HT1080 (cell line): Measurements from ENCODE around the gene PTPRE. TPM values are rescaled to one million over a fixed set of nuclear protein-coding genes. Genes with fewer than 3 reads are reported as not detected.

ENCODE experiments used
- DNase-seq: peaks from one replicate; pipeline ENCODE4 v3.0.0-alpha.2; 2015; ENCODE audit warnings: low read depth
- total RNA-seq: library from RNA; depleted of rRNA; stranded (reverse); fragments of >200 nt; shearing (Covaris generic); gene quantifications from 2 replicates; pipeline ENCODE4 v1.2.3, GENCODE V29; 2014

PTPRE gene
- total RNA-seq, 1 experiment from 2014 or later = 32.0 TPM

DNA sequence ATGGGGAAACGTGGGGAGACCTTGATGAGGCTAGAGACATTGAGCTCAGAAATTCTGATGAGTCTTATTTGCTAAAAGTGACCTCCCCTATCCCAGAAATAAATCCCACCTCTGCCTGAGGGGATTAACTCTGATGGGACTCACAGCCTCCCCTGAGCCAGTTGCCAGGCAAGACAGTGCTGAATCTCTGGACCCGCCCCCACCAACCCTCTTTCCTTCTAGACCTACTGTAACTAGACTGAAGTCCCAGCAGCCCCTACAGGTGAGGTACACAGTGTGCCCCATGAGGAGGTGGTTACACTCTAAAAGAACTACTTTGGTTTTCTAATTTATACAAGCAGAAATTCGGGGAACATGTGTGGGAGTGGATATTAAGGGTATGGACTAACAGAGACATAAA, 42.9 kb downstream of the PTPRE start:
- DNase-seq = no peak

GRCh38 chr10:127951861-127952574, 45.1 kb downstream of the PTPRE start:
- no peak for DNase-seq

DNA sequence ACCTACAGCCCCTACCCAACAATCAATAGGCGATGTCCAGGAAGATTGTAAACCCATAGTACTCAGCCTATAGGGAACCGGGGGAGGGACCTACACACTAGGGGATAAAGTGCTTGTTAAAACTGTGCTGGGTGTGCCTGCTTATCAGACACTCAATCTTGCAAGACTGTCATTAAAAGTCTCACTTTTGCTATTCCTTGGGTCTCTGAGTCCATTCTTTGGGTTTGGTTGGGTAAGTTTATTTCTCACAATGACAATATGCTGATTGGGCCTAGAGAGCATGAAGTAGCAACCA, 45.6 kb downstream of the PTPRE start:
- no peak for DNase-seq

DNA sequence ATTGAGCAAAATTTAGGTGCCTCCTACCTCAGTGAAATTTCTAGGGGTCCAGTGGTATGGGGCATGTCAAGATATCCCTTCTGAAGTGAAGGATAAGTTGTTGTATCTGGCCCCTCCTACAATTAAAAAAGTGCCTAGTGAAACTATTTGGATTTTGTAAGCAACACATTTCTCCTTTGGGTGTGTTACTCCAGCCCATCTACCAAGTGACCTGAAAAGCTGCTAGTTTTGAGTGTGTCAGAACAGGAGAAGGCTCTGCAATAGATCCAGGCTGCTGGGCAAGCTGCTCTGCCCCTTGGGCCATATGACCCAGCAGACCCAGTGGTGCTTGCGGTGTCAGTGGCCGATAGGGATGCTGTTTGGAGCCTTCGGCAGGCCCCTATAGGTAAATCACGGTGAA, 46.0 kb downstream of the PTPRE start:
- no peak for DNase-seq

- DNase-seq = no peak
Measured at GRCh38 chr10:127953876-127954275, 47.0 kb downstream of the PTPRE start.

DNA sequence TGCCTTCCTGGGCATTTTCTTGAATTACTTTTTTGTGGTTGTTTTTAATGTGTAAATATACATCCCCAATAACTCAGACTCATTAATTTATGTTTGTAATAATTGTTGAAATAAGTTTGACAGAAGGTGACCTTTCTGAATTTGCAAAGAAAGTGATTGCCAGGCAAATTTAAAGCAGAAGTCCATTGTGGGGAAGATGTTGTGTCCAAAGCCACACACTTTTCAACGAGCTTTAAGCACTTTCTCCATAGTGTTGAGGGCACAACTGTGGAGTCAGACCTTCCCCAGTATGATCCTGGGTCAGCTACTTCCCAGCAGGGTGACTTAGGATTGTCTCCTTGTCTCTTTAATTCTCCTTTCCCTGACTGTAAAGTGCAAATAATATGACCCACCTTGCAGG, 52.5 kb downstream of the PTPRE start:
- DNase-seq = no peak

GRCh38 chr10:127961071-127961470, 54.2 kb downstream of the PTPRE start:
- no peak for DNase-seq

- no peak for DNase-seq
Measured at GRCh38 chr10:127962205-127962604, 55.3 kb downstream of the PTPRE start.

GRCh38 chr10:127963136-127963535, 56.2 kb downstream of the PTPRE start:
- no peak for DNase-seq

DNA sequence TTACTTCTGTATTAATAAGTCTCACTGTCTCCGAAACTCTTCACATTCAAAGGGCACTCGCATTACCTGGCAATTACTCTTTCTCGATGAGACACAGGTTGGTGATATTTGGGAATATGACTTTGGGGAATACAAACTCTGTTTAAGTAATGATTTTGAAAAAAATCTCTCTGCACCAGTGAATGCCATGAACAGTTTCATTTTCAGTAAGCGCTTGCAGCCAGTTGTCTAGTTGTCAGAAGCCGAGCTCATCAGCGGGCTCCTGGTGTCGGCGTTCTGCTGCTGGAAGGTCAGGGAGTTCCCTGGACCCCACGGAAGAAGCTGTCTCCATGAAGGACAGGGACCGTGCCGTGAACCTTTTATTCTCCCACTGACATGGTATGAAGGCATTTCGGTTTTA, 57.7 kb downstream of the PTPRE start:
- DNase-seq = no peak

GRCh38 chr10:127966875-127967274, 60.0 kb downstream of the PTPRE start:
- DNase-seq = no peak

DNA sequence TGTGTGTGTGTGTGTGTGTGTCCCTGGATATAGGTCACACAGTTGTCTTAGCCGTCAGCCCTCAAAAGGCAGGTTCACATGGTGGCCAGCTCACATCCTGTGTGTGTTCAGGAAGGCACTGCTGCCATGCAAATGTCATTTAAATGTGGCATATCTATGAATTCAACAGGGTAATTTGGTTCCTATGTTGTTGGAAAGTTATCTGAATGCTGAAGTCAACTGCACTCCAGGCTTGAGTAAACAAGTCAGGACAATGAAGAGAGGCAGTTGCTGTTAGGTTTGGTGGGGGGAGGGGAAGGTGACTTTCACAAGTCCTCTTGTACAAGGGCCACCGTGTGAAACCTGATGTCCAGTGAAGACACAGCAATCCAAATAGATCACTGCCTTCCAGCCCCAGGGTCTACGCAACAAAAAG, 61.1 kb downstream of the PTPRE start:
- no peak for DNase-seq

- DNase-seq = no peak
Measured at GRCh38 chr10:127968659-127969058, 61.8 kb downstream of the PTPRE start.

DNA sequence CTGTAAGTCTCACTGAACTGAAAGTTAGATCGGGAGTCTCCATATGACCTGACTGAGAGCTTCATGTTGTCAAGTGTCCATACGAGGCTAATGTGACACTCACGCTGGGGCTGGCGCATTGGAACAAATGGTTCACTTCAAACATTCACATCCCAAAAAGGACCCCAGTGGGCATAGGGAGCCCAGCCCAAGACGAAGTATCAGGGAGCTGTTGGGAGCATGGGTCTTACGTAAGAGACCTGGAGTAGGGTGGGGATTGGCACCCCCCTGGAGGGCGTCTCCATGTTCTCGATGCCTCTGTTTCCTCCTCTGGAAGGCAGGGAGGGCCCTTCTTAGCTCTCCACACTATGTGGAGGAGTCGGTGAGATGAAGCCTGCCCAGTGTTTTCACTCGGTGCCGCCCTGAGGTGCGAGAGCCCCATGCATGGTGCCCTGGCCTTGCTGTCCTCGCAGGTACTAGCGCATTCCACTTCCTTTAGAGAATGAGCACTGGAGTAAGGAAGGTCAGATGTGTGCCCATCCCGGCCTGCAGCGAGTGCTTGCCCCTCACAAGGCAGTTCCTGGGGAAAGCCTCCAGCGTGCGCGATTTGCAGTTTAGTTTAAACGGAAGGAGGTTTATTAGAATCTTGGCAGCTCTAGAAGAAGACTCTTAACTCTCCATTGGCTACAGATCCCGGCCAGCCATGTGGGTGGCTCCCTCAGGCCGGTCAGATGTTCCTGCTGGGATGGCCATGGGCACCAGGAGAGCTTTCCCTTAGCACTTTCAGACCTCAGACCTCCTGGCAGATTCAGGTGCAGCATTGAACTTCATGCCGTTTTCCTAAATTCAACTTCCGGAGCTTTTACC, 64.4 kb downstream of the PTPRE start:
- DNase-seq = no peak

GRCh38 chr10:127971963-127972615, 65.2 kb downstream of the PTPRE start:
- peak; percentile 47 for DNase-seq

DNA sequence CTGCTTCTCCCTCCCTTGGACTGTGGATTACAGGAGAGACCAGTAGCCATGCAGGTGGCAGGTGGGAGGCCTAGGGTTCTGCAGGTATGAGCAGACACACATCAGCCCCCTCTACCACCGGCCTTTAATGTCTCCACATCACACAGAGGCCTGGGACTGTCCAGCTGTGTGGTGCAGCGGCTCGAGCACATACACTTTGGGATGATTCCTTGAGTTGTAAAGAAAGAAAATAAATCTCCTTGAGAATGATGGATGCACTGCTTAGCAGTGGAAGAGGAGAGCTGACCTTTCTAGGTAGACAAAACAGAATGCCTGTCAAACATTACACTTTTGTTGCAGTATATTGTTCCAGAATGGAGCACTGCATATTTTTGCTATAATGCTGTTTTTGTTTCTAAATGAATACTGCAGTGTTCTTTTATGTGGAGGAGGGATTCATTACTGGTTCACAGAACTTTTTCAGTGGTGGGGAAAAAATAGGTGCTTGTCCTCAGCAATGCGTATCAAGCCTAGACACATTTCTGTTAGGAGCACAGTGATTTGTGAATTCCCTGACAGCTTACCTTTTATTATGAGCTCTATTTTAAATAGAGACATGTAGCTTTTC, 66.0 kb downstream of the PTPRE start:
- no peak for DNase-seq

GRCh38 chr10:127973791-127974311, 66.9 kb downstream of the PTPRE start:
- no peak for DNase-seq

- DNase-seq = no peak
Measured at GRCh38 chr10:127974911-127975310, 68.0 kb downstream of the PTPRE start.

DNA sequence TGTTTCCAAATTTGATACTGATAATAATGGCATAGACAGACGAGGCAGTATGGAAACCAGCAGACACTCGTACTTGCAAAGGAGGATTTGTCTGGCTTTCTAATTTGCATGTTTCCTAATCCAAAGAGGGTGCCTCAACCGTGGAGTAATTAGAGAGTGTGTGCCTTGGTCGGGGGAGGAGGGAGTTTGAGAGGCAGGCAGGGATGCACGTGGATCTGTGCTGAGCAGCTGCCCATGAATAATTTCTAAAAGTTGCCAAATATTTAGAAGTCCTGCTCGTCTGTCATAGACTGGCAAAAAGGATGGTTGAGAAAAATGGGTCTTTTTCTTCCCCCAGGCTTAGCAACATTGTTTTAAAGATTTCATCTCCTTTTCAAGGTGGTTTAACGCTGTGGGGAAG, 69.4 kb downstream of the PTPRE start:
- no peak for DNase-seq

DNA sequence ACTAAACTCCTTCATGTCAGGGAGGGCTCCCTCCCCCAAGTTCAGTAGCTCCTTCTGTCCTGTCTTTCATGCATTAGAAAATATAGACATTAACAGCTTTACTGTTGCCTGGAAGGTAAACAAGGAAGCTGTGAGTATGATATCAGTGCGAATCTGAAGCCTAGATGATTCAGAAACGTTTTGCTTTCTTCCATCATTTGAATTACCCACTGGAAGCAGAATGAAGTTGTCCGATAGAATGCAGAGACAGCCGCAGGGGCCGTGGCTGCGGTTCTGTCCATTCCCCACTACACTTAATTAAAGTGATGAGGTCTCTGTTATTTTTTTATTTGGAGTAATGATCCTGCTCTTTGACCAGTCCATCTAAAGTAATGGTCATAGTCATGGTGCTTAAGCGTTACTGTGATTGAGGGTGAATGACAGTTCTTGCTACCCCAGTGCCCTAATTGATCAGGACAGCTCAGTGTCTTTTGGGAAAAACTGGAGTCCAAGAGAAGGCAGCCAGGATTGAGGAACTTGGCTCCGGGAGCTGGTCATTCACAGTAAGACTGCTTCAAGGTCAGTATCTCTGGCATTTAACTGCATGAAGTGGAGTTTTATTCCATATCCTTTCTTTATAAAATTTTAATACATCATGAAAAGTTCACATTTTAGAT, 69.9 kb downstream of the PTPRE start:
- peak; percentile 33 for DNase-seq

DNA sequence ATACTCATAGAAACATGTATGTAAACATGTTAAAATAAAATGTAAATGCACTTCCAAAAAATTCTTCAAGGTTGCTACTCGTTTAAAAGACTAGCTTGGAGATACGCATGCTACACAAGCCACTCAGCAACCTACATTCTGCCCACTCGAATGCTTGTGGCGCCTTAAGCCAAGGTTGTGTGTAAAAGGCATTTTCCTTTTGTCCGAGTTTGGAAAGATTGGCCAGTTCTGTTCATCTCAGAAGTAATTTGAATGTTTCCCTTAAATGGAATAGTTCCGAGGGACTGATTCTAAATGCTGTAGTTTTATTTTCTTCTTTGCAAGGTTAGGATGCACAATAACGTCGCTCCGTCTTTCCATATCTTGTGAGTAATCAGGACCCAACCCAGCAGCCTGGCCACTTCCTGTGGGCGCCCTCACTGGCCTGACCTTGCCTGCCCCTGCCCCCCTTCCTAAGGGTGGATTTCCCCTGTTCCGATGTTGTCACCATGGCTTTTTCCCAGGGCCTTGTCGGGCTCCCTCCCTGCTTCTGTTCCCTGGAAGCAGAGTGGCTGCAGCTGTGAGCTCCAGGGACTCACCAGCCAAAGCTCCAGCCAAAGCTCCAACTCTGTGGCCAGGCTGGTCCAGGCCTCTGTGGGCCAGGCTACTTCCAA, 70.6 kb downstream of the PTPRE start:
- peak; percentile 93 for DNase-seq
